OCI-LY1 (cell line): Measurements from ENCODE around the gene PYROXD2.

Experiments
- H2AFZ ChIP-seq: fragments of 200-600 bp; sonication (generic), shearing (Covaris generic); 2 replicates; pipeline ENCODE4 v1.6.0; 2014; ENCODE audit warnings: antibody characterized with exemption, mild to moderate bottlenecking, low read length
- H3F3A ChIP-seq: fragments of 200-600 bp; sonication (generic), shearing (Covaris generic); 2 replicates; pipeline ENCODE4 v1.6.0; 2014; ENCODE audit warnings: mild to moderate bottlenecking, antibody characterized with exemption, low read length, moderate library complexity; ENCODE audit not compliant: insufficient read depth
- H3K27ac ChIP-seq: fragments of 200-600 bp; sonication (generic); 2 replicates; pipeline ENCODE4 v1.5.1; 2014; ENCODE audit warnings: low read length, mixed run types, mild to moderate bottlenecking, low read depth; ENCODE audit not compliant: poor library complexity, severe bottlenecking
- H3K27me3 ChIP-seq: fragments of 200-600 bp; sonication (generic); 2 replicates; pipeline ENCODE4 v1.6.0; 2014; ENCODE audit warnings: antibody characterized with exemption, mild to moderate bottlenecking, low read length, moderate library complexity; ENCODE audit not compliant: insufficient read depth
- H3K36me3 ChIP-seq: fragments of 200-600 bp; sonication (generic); 2 replicates; pipeline ENCODE4 v1.6.1; 2014; ENCODE audit warnings: mild to moderate bottlenecking, antibody characterized with exemption, low read length, moderate library complexity, mixed read lengths; ENCODE audit not compliant: insufficient read depth
- H3K4me1 ChIP-seq: fragments of 200-600 bp; sonication (generic); 2 replicates; pipeline ENCODE4 v1.5.1; 2014; ENCODE audit warnings: mild to moderate bottlenecking, low read length, moderate library complexity; ENCODE audit not compliant: insufficient read depth, severe bottlenecking
- H3K4me2 ChIP-seq: fragments of 200-600 bp; sonication (generic), shearing (Covaris generic); 2 replicates; pipeline ENCODE4 v1.6.1; 2014; ENCODE audit warnings: low read length
- H3K4me3 ChIP-seq: fragments of 200-600 bp; sonication (generic); 2 replicates; pipeline ENCODE4 v1.5.1; 2014; ENCODE audit warnings: low read length, low read depth, mild to moderate bottlenecking, mixed read lengths; ENCODE audit not compliant: poor library complexity, severe bottlenecking
- H3K79me2 ChIP-seq: fragments of 200-600 bp; shearing (Covaris generic); 2 replicates; pipeline ENCODE4 v1.6.1; 2016; ENCODE audit warnings: mixed run types, low read length, mixed read lengths; ENCODE audit not compliant: insufficient read depth
- H3K9ac ChIP-seq: fragments of 200-600 bp; sonication (generic), shearing (Covaris generic); 2 replicates; pipeline ENCODE4 v1.6.1; 2014; ENCODE audit warnings: mild to moderate bottlenecking, low read length, mixed read lengths
- H3K9me2 ChIP-seq: fragments of 200-600 bp; sonication (generic), shearing (Covaris generic); 2 replicates; pipeline ENCODE4 v1.6.1; 2014; ENCODE audit warnings: low read depth, mild to moderate bottlenecking, low read length, mixed read lengths
- H3K9me3 ChIP-seq: fragments of 200-600 bp; shearing (Covaris generic); 2 replicates; pipeline ENCODE4 v1.6.1; 2014; ENCODE audit warnings: low read length, mixed read lengths
- H4K20me1 ChIP-seq: fragments of 200-600 bp; sonication (generic), shearing (Covaris generic); 2 replicates; pipeline ENCODE4 v1.6.0; 2016; ENCODE audit warnings: mild to moderate bottlenecking, low read length; ENCODE audit not compliant: insufficient read depth
- EZH2 ChIP-seq: fragments of 200-600 bp; sonication (generic), shearing (Covaris generic); IDR thresholded peaks from 2 replicates; pipeline ENCODE4 v1.8.0; 2017; ENCODE audit warnings: borderline replicate concordance, mixed run types, mild to moderate bottlenecking, antibody characterized with exemption, low read length, moderate library complexity, mixed read lengths
- TF ChIP-seq, protein P1 (sequence below): fragments of 200-600 bp; sonication (generic), shearing (Covaris generic); IDR thresholded peaks from 2 replicates; pipeline ENCODE4 v1.5.1; 2017; ENCODE audit warnings: mild to moderate bottlenecking, antibody characterized with exemption, low read length, moderate library complexity, mixed read lengths

The PYROXD2 gene

DNA sequence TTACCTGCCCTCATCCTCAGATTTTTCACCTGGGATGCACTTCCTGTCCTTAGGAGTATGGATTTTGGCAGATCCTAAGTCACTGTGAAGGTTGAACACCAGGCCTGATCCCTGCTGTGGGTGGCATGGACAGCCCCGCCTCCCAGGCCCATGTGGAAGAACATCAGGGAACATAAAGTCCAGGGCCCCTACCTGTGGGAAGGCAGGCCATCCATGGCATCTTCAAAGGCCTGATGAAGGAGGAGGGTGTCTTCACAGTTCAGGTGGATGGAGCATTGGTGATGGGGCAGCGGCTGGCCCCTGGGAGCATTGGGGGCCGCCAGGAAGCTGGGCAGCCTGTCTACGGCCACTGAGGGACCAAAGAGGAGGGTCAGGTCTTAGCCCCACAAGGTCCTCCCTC lies 24.6 kb downstream of the PYROXD2 start:
- Histone ChIP-seq H3K4me2 (no peak overlapping the region), H3K36me3 (no peaks in the 10 kb centered on the region)

DNA sequence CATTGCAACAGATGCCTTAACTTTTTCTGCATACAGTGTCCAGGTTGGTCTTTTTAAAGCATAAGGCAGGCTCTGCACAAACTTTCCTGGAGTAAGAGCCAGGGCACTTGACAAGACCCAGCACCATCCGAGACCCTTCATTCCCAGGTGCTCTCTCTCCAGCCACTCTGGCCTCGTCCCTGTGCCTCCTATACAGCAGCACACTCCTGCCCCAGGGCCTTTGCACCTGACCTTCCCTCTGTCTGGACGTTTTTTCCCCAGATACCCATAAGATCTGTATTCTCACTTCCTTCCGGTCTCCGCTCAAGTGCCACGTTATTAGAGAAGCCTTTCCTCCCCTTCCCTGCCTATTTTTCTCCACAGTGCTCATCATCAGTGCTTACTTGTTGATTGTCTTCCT lies 25.6 kb downstream of the PYROXD2 start:
- Histone ChIP-seq H3K9me3 (no peaks in the 10 kb centered on the region), H3K36me3 (no peaks in the 10 kb centered on the region), H3K4me3 (no peak overlapping the region), H4K20me1 (no peaks in the 10 kb centered on the region), H3K9me2 (no peaks in the 10 kb centered on the region), H3K9ac (no peak overlapping the region), H3K4me2 (no peak overlapping the region), H3K27ac (no peak overlapping the region), H3K4me1 (peaks cover 4% of the 10 kb centered on the region), H3F3A (no peaks in the 10 kb centered on the region), H3K79me2 (no peaks in the 10 kb centered on the region), H2AFZ (no peak overlapping the region), H3K27me3 (no peaks in the 10 kb centered on the region)
- no peak for TF ChIP-seq EZH2

More for the DNA sequence above, 24.6 kb downstream of the PYROXD2 start:
- Histone ChIP-seq H3F3A (no peaks in the 10 kb centered on the region), H3K79me2 (no peaks in the 10 kb centered on the region), H3K9me3 (no peaks in the 10 kb centered on the region), H3K4me1 (peaks cover 4% of the 10 kb centered on the region), H3K4me3 (no peak overlapping the region), H3K27me3 (no peaks in the 10 kb centered on the region), H3K9me2 (no peaks in the 10 kb centered on the region), H3K9ac (no peak overlapping the region), H4K20me1 (no peaks in the 10 kb centered on the region), H2AFZ (no peak overlapping the region), H3K27ac (no peak overlapping the region)
- TF ChIP-seq, protein P1, sequence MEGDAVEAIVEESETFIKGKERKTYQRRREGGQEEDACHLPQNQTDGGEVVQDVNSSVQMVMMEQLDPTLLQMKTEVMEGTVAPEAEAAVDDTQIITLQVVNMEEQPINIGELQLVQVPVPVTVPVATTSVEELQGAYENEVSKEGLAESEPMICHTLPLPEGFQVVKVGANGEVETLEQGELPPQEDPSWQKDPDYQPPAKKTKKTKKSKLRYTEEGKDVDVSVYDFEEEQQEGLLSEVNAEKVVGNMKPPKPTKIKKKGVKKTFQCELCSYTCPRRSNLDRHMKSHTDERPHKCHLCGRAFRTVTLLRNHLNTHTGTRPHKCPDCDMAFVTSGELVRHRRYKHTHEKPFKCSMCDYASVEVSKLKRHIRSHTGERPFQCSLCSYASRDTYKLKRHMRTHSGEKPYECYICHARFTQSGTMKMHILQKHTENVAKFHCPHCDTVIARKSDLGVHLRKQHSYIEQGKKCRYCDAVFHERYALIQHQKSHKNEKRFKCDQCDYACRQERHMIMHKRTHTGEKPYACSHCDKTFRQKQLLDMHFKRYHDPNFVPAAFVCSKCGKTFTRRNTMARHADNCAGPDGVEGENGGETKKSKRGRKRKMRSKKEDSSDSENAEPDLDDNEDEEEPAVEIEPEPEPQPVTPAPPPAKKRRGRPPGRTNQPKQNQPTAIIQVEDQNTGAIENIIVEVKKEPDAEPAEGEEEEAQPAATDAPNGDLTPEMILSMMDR = no peak
- TF ChIP-seq EZH2 = no peak

DNA sequence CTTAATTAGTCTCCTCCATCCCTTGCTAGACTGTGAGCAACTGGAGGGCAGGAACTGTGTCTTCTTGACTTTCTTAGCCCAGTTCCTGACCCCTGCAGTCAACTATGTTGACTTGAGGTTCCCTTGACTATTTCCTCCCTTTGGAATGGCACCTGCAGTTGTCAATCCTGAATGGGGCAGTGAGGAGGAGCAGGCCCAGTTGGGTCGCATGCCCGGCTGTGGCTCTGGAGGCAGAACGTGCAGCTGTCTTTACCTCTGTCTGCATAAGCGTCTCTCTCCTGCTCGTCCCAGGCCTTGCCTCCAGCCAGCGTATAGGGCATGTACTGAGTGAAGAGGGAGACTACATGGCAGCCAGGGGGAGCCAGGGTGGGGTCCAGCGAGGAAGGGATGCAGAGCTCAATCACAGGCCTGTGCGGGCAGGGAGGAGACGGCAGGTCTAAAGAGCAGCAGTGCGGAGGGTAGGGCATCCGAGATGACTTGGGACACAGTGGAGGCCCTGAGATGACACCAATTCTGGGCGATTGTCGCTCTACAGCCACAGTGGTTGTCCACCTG lies 26.8 kb downstream of the PYROXD2 start:
- Histone ChIP-seq H3K9me3 (no peaks in the 10 kb centered on the region), H3K27me3 (no peaks in the 10 kb centered on the region), H3K79me2 (no peaks in the 10 kb centered on the region)

More for the DNA sequence above, 26.8 kb downstream of the PYROXD2 start:
- no peak overlapping the region for H3K4me2 ChIP-seq
- H3K9me2 ChIP-seq = no peaks in the 10 kb centered on the region
- no peak overlapping the region for H3K9ac ChIP-seq
- no peak overlapping the region for H3K27ac ChIP-seq
- no peak overlapping the region for H3K4me3 ChIP-seq
- no peaks in the 10 kb centered on the region for H3F3A ChIP-seq
- no peak overlapping the region for H2AFZ ChIP-seq
- H4K20me1 ChIP-seq = no peaks in the 10 kb centered on the region
- H3K36me3 ChIP-seq = no peaks in the 10 kb centered on the region
- peaks cover 4% of the 10 kb centered on the region for H3K4me1 ChIP-seq
- no peak for TF ChIP-seq EZH2
- TF ChIP-seq, protein P1 = no peak
